HFF-Myc (cell line): ENCODE results near the gene CCDC24.
A peak's percentile ranks its signal among the peaks of the same experiment; 100 is the strongest.

Source experiments
- DNase-seq: peaks from one replicate; pipeline ENCODE4 v3.0.0-alpha.2; 2011; ENCODE audit warnings: low read depth; ENCODE audit errors: extremely low read depth
- H3K4me3 ChIP-seq: replicated peaks from 2 replicates; pipeline ENCODE4 v1.5.1; 2011; ENCODE audit warnings: low read depth, mild to moderate bottlenecking, control low read depth, low read length
- CTCF ChIP-seq: IDR thresholded peaks from 2 replicates; pipeline ENCODE4 v1.5.1; 2012; ENCODE audit warnings: mild to moderate bottlenecking, low read depth, low read length, control low read depth; ENCODE audit errors: missing control alignments

CCDC24 gene

GRCh38 chr1:43947874-43948437, 43.4 kb upstream of the CCDC24 start:
- no peak for TF ChIP-seq CTCF
- H3K4me3 ChIP-seq = peak overlapping the region; percentile 86
- no peak for DNase-seq

- no peak for TF ChIP-seq CTCF
- H3K4me3 ChIP-seq = no peak overlapping the region
- DNase-seq = no peak
These were observed 41.7 kb upstream of the CCDC24 start for GRCh38 chr1:43949678-43950077.

GRCh38 chr1:43951021-43951985, 40.1 kb upstream of the CCDC24 start:
- no peak for TF ChIP-seq CTCF
- H3K4me3 ChIP-seq = no peak overlapping the region
- no peak for DNase-seq

GRCh38 chr1:43952731-43953346, 38.6 kb upstream of the CCDC24 start:
- no peak for DNase-seq
- TF ChIP-seq CTCF = no peak
- no peak overlapping the region for H3K4me3 ChIP-seq

GRCh38 chr1:43953361-43953760, 38.0 kb upstream of the CCDC24 start:
- TF ChIP-seq CTCF = no peak
- DNase-seq = no peak
- H3K4me3 ChIP-seq = no peak overlapping the region

- DNase-seq = no peak
- H3K4me3 ChIP-seq = no peak overlapping the region
- no peak for TF ChIP-seq CTCF
These were observed 37.4 kb upstream of the CCDC24 start for GRCh38 chr1:43954036-43954435.
